H1 (cell line): ENCODE measurements around the gene TPM2. TPM values are rescaled to one million over a fixed set of nuclear protein-coding genes. Genes with fewer than 3 reads are reported as not detected.

Experiments
- CTCF ChIA-PET: fragments of 300-600 bp; sonication (Branson Sonifier 250); formaldehyde crosslinking; loops from one replicate; lab custom pipeline; 2021; ENCODE audit not compliant: partially characterized antibody; lab: Charles Lee
- POLR2A ChIA-PET: fragments of 300-600 bp; sonication (Branson Sonifier 250); formaldehyde crosslinking; loops from one replicate; lab custom pipeline; 2021; ENCODE audit warnings: inconsistent platforms; ENCODE audit not compliant: partially characterized antibody; lab: Charles Lee
- DNase-seq, 2 experiments: peaks; one replicate each; pipeline versions ENCODE4 v3.0.0 to v3.0.0-alpha.2; 2010 to 2022; ENCODE audit warnings: low spot score in 2 of 2, low read depth in 1 of 2, mixed read lengths in 1 of 2
- FAIRE-seq: peaks from 2 replicates; lab custom pipeline; 2011; peaks lifted over from hg19 to GRCh38; lab: Jason Lieb, UNC
- H2AFZ ChIP-seq: 2 replicates; pipeline ENCODE4 v1.8.1; 2012; ENCODE audit warnings: low read length, inconsistent platforms
- H2AK5ac ChIP-seq: 2 replicates; pipeline ENCODE4 v1.6.1; 2013; ENCODE audit warnings: low read depth, low read length
- H2BK120ac ChIP-seq: replicated peaks from 2 replicates; pipeline ENCODE3; 2013; ENCODE audit warnings: low read depth, low read length, inconsistent platforms
- H2BK12ac ChIP-seq: 2 replicates; pipeline ENCODE4 v1.6.1; 2013; ENCODE audit warnings: low read depth, low read length
- H2BK15ac ChIP-seq: 2 replicates; pipeline ENCODE4 v1.6.1; 2013; ENCODE audit warnings: low read length
- H2BK20ac ChIP-seq: 2 replicates; pipeline ENCODE4 v1.6.1; 2013; ENCODE audit warnings: low read length
- H2BK5ac ChIP-seq: 2 replicates; pipeline ENCODE4 v1.6.1; 2013; ENCODE audit warnings: low read depth, low read length
- H3K14ac ChIP-seq: 2 replicates; pipeline ENCODE4 v1.6.1; 2013; ENCODE audit warnings: inconsistent platforms; ENCODE audit not compliant: insufficient read length
- H3K18ac ChIP-seq: 2 replicates; pipeline ENCODE4 v1.6.1; 2013; ENCODE audit warnings: low read length; ENCODE audit errors: extremely low read depth
- H3K23ac ChIP-seq: 2 replicates; pipeline ENCODE4 v1.6.1; 2013; ENCODE audit warnings: inconsistent platforms; ENCODE audit not compliant: insufficient read length
- H3K23me2 ChIP-seq: 2 replicates; pipeline ENCODE4 v1.6.1; 2013; ENCODE audit warnings: low read depth, low read length
- H3K27ac ChIP-seq: 2 replicates; pipeline ENCODE4 v1.6.1; 2011; ENCODE audit warnings: low read depth, low read length, inconsistent platforms
- H3K27me3 ChIP-seq, 4 experiments: replicated peaks in 1 of 4; 1 replicate in 1 of 4; 2 replicates in 3 of 4; pipeline versions ENCODE4 v1.6.1 to v1.8.1; 2011 to 2013; ENCODE audit warnings: low read length in 3 of 4, mild to moderate bottlenecking in 3 of 4, inconsistent platforms in 2 of 4, mixed read lengths in 2 of 4, moderate library complexity in 1 of 4; ENCODE audit not compliant: control insufficient read depth in 3 of 4, insufficient read depth in 3 of 4; ENCODE audit errors: extremely low read depth in 1 of 4
- H3K36me3 ChIP-seq, 4 experiments: 2 replicates each; pipeline versions ENCODE4 v1.6.1 to v1.8.1; 2011 to 2013; ENCODE audit warnings: mild to moderate bottlenecking in 4 of 4, low read length in 3 of 4, moderate library complexity in 2 of 4, control low read depth in 1 of 4, inconsistent platforms in 1 of 4; ENCODE audit not compliant: insufficient read depth in 4 of 4, control insufficient read depth in 2 of 4
- H3K4ac ChIP-seq: replicated peaks from 2 replicates; pipeline ENCODE3; 2013; ENCODE audit warnings: low read length, low read depth, mixed read lengths, inconsistent platforms; ENCODE audit not compliant: insufficient read length
- H3K4me1 ChIP-seq, 4 experiments: replicated peaks in 1 of 4; 1 replicate in 1 of 4; 2 replicates in 3 of 4; pipeline versions ENCODE4 v1.6.1 to v1.8.1; 2011 to 2013; ENCODE audit warnings: low read length in 3 of 4, inconsistent platforms in 2 of 4, mixed read lengths in 1 of 4; ENCODE audit not compliant: insufficient read depth in 4 of 4, control insufficient read depth in 3 of 4
- H3K4me2 ChIP-seq, 2 experiments: 2 replicates each; pipeline versions ENCODE4 v1.6.1 to v1.8.1; 2011 to 2013; ENCODE audit warnings: low read depth in 2 of 2, low read length in 2 of 2, control low read depth in 1 of 2, inconsistent platforms in 1 of 2, mild to moderate bottlenecking in 1 of 2; ENCODE audit not compliant: insufficient read depth in 1 of 2
- H3K4me3 ChIP-seq, 4 experiments: fragments of 200-600, 300-600 bp in 1 of 4; sonication (generic), shearing (Covaris generic), sonication (Bioruptor Twin) in 1 of 4; 2 replicates each; pipeline versions ENCODE4 v1.5.1 to v1.8.1; 2011 to 2016; ENCODE audit warnings: low read length in 4 of 4, low read depth in 3 of 4, control low read depth in 2 of 4, inconsistent platforms in 2 of 4, mild to moderate bottlenecking in 2 of 4, mixed read lengths in 1 of 4, moderate library complexity in 1 of 4; ENCODE audit not compliant: insufficient read depth in 2 of 4; ENCODE audit errors: extremely low read depth in 1 of 4
- H3K56ac ChIP-seq: replicated peaks from 2 replicates; pipeline ENCODE3; 2013; ENCODE audit warnings: low read depth, mild to moderate bottlenecking, mixed read lengths, low read length, inconsistent platforms; ENCODE audit not compliant: insufficient read length
- H3K79me1 ChIP-seq: 2 replicates; pipeline ENCODE4 v1.6.1; 2013; ENCODE audit warnings: low read depth, low read length, control low read depth
- H3K79me2 ChIP-seq, 2 experiments: 2 replicates each; pipeline versions ENCODE4 v1.6.1 to v1.8.1; 2012 to 2013; ENCODE audit warnings: low read length in 2 of 2, mild to moderate bottlenecking in 2 of 2, inconsistent platforms in 1 of 2; ENCODE audit not compliant: insufficient read depth in 2 of 2, control insufficient read depth in 1 of 2
- H3K9ac ChIP-seq, 4 experiments: replicated peaks in 1 of 4; 1 replicate in 1 of 4; 2 replicates in 3 of 4; pipeline versions ENCODE4 v1.6.1 to v1.8.1; 2011 to 2013; ENCODE audit warnings: low read depth in 3 of 4, low read length in 3 of 4, control low read depth in 2 of 4, mild to moderate bottlenecking in 2 of 4, moderate library complexity in 2 of 4, inconsistent platforms in 1 of 4; ENCODE audit errors: extremely low read depth in 1 of 4
- H3K9me3 ChIP-seq, 2 experiments: 2 replicates each; pipeline versions ENCODE4 v1.6.1 to v1.8.1; 2012 to 2013; ENCODE audit warnings: mild to moderate bottlenecking in 2 of 2, moderate library complexity in 2 of 2, control low read depth in 1 of 2, inconsistent platforms in 1 of 2, low read depth in 1 of 2, low read length in 1 of 2, mixed read lengths in 1 of 2; ENCODE audit not compliant: insufficient read depth in 2 of 2
- H4K20me1 ChIP-seq, 2 experiments: replicated peaks in 1 of 2; 2 replicates each; pipeline versions ENCODE3 to v1.8.1; 2011 to 2013; ENCODE audit warnings: inconsistent platforms in 2 of 2, low read length in 2 of 2, mild to moderate bottlenecking in 1 of 2; ENCODE audit not compliant: insufficient read depth in 2 of 2, control insufficient read depth in 1 of 2
- H4K5ac ChIP-seq: 2 replicates; pipeline ENCODE4 v1.6.1; 2013; ENCODE audit warnings: low read length, low read depth, mixed read lengths, inconsistent platforms; ENCODE audit not compliant: insufficient read length
- H4K8ac ChIP-seq: 2 replicates; pipeline ENCODE4 v1.8.0; 2013; ENCODE audit warnings: mild to moderate bottlenecking, moderate library complexity, low read length, inconsistent platforms; ENCODE audit not compliant: insufficient read depth; ENCODE audit errors: extremely low read depth
- H4K91ac ChIP-seq: replicated peaks from 2 replicates; pipeline ENCODE3; 2013; ENCODE audit warnings: low read length, mixed read lengths, inconsistent platforms; ENCODE audit not compliant: insufficient read length
- NRF1 ChIP-seq: IDR thresholded peaks from 2 replicates; pipeline ENCODE4 v1.6.1; 2011; ENCODE audit warnings: mild to moderate bottlenecking, low read depth, low read length, improper control_type of control experiment
- SAP30 ChIP-seq: fragments of 300-600 bp; sonication (generic); IDR thresholded peaks from 2 replicates; pipeline ENCODE4 v1.7.1; 2012; ENCODE audit warnings: low read length, moderate library complexity, mild to moderate bottlenecking, inconsistent platforms; ENCODE audit not compliant: insufficient read depth, insufficient replicate concordance
- SP1 ChIP-seq: IDR thresholded peaks from 2 replicates; pipeline ENCODE4 v1.6.1; 2011; ENCODE audit warnings: low read depth, low read length
- SP4 ChIP-seq: IDR thresholded peaks from 2 replicates; pipeline ENCODE4 v1.6.1; 2012; ENCODE audit warnings: low read length, inconsistent platforms
- WGBS, 2 experiments: shearing (Covaris generic) in 1 of 2; methylation state at CpG; one replicate each; pipeline versions ENCODE4 v1.1.6 to v1.1.7; 2013 to 2015; ENCODE audit warnings: low lambda C conversion rate in 2 of 2, mixed read lengths in 2 of 2, inconsistent platforms in 1 of 2, low coverage in 1 of 2, missing lambda C conversion rate in 1 of 2; ENCODE audit not compliant: insufficient replicate concordance in 2 of 2, insufficient coverage in 1 of 2, insufficient read length in 1 of 2; ENCODE audit errors: extremely low coverage in 1 of 2, missing lambda C conversion rate in 1 of 2; 5-methylcytosine and 5-hydroxymethylcytosine counted together
- polyA plus RNA-seq, 7 experiments: library from polyadenylated mRNA; depleted of rRNA in 3 of 7; stranded (reverse) in 5 of 7; unstranded in 2 of 7; fragments of >200 nt in 5 of 7; fragments of 200-250 nt in 2 of 7; gene quantifications; 1 replicate in 5 of 7; 2 replicates in 1 of 7; 4 replicates in 1 of 7; pipeline versions ENCODE4 v1.2.1 to v1.2.3, GENCODE V29; 2011 to 2013; ENCODE audit warnings: missing spikeins in 2 of 7, mixed read lengths in 2 of 7
- total RNA-seq: library from RNA; stranded (reverse); fragmentation: NEBNext Ultra II Directional; extraction: Animal tissue kit (Norgen Biotek cat#: 25700); gene quantifications from 2 replicates; pipeline ENCODE4 v1.2.1, GENCODE V29; 2021

The TPM2 gene
- total and polyA plus RNA-seq, 2 of the 8 experiments (the other 6 are each of a cell fraction or from before 2014, with no cell fraction given), result 62.5 to 181 TPM

GRCh38 chr9:35659340-35659739 is 30.4 kb downstream of the TPM2 start:
- no peak overlapping the region for H4K8ac ChIP-seq
- no peak overlapping the region for H3K18ac ChIP-seq
- H3K79me1 ChIP-seq, result peaks cover 2% of the 10 kb centered on the region; the same call in 1 of the 2 replicates
- H3K27ac ChIP-seq, result no peak overlapping the region
- H2BK20ac ChIP-seq, result no peak overlapping the region
- FAIRE-seq (no peak), DNase-seq (no peak)
- peaks cover 6 to 32% (median 13%) of the 10 kb centered on the region in 4 experiments for H3K36me3 ChIP-seq
- H2AK5ac ChIP-seq, result no peak overlapping the region
- peaks cover 0 to 3% (median 2%) of the 10 kb centered on the region in 4 experiments for H3K4me1 ChIP-seq
- no peaks in the 10 kb centered on the region for H3K9me3 ChIP-seq
- no peaks in the 10 kb centered on the region; a peak in 1 of 4 replicates for H3K79me2 ChIP-seq
- CTCF ChIA-PET, result interaction anchor here (0.9 to 15.9 kb wide), 11 partner anchors 11 to 97 kb away, joined by 3 to 347 read pairs (median 9); partner anchors contain the start of genes CA9, CREB3, SIT1 and TLN1
- TF ChIP-seq NRF1 (no peak), SP4 (no peak), SAP30 (no peak), SP1 (no peak)
- TF ChIP-seq, all 59 proteins: peak for 0
- H2BK120ac ChIP-seq, result no peak overlapping the region
- H3K4me2 ChIP-seq, result peak overlapping the region; percentile 77 to 92; a peak in 3 of 4 replicates
- peaks cover 2 to 6% of the 10 kb centered on the region in 2 experiments for H4K20me1 ChIP-seq
- no peak overlapping the region for H3K4ac ChIP-seq
- H3K23me2 ChIP-seq, result peaks cover 10% of the 10 kb centered on the region
- H2BK15ac ChIP-seq, result no peak overlapping the region
- H4K5ac ChIP-seq, result no peak overlapping the region
- H3K27me3 ChIP-seq, result peaks cover 0 to 7% (median 0%) of the 10 kb centered on the region in 4 experiments; a peak in 1 of 7 replicates
- H3K56ac ChIP-seq, result no peak overlapping the region
- no peak overlapping the region for H2BK12ac ChIP-seq
- no peak overlapping the region for H3K14ac ChIP-seq
- POLR2A ChIA-PET, result interaction anchor here (1.0 to 7.9 kb wide), 7 partner anchors 10 to 69 kb away, joined by 3 to 84 read pairs (median 6); partner anchors contain the start of gene TPM2
- 97% methylated on average over 3 of the region's 3 CpGs; no CpG with 5 or more reads in 1 of the 2 experiments for WGBS, 2 experiments
- H3K9ac ChIP-seq, result no peak overlapping the region; a peak in 1 of 7 replicates
- no peak overlapping the region for H2AFZ ChIP-seq
- no peak overlapping the region for H4K91ac ChIP-seq
- H3K23ac ChIP-seq, result no peak overlapping the region
- H3K4me3 ChIP-seq, result peak overlapping the region in 3 of 4 experiments; percentile 70 to 92 (median 87); a peak in 5 of 8 replicates
- no peak overlapping the region for H2BK5ac ChIP-seq
